Gastroesophageal sphincter (tissue), 3 donors: ENCODE data around the gene IFT80.

Experiments used
- CTCF ChIP-seq, 4 experiments: fragments of 200-600 bp in 2 of 4; fragments of 450-650 bp in 2 of 4; sonication (generic) in 1 of 4; IDR thresholded peaks; one replicate each; pipeline ENCODE4 v1.5.1; 2017 to 2019; ENCODE audit warnings: antibody characterized with exemption in 4 of 4, mild to moderate bottlenecking in 2 of 4, moderate library complexity in 2 of 4
- POLR2A ChIP-seq, 2 donors: fragments of 450-650 bp; IDR thresholded peaks; one replicate each; pipeline ENCODE4 v1.6.1; 2017; ENCODE audit warnings: antibody characterized with exemption in 2 of 2, mild to moderate bottlenecking in 2 of 2, moderate library complexity in 1 of 2

GRCh38 chr3:160373655-160374054 lies 25.4 kb downstream of the IFT80 start:
- no peak for TF ChIP-seq CTCF (IDR thresholded peaks at IDR 0.05)
- TF ChIP-seq POLR2A (IDR thresholded peaks at IDR 0.05), result no peak
